Rectal smooth muscle tissue (tissue), 1 donor: ENCODE results near the gene SLFNL1.

Experiments
- H3K27ac ChIP-seq: one replicate; pipeline ENCODE4 v1.7.0; 2013; ENCODE audit warnings: low read depth, low read length, inconsistent platforms
- H3K27me3 ChIP-seq: one replicate; pipeline ENCODE4 v1.7.0; 2013; ENCODE audit warnings: low read length; ENCODE audit not compliant: control insufficient read depth, insufficient read depth
- H3K36me3 ChIP-seq: one replicate; pipeline ENCODE4 v1.7.0; 2013; ENCODE audit warnings: low read length; ENCODE audit not compliant: control insufficient read depth, insufficient read depth
- H3K4me1 ChIP-seq: one replicate; pipeline ENCODE4 v1.7.0; 2013; ENCODE audit warnings: low read length; ENCODE audit not compliant: control insufficient read depth, insufficient read depth
- H3K4me3 ChIP-seq: one replicate; pipeline ENCODE4 v1.7.0; 2013; ENCODE audit warnings: low read length
- H3K9ac ChIP-seq: one replicate; pipeline ENCODE4 v1.7.0; 2013; ENCODE audit warnings: low read length

Gene SLFNL1

GRCh38 chr1:41032147-41032546 lies 10.6 kb upstream of the SLFNL1 start:
- Histone ChIP-seq H3K36me3 (peaks cover 40% of the 10 kb centered on the region), H3K27me3 (no peaks in the 10 kb centered on the region), H3K27ac (no peak overlapping the region), H3K4me1 (no peaks in the 10 kb centered on the region), H3K9ac (no peak overlapping the region), H3K4me3 (no peak overlapping the region)

DNA sequence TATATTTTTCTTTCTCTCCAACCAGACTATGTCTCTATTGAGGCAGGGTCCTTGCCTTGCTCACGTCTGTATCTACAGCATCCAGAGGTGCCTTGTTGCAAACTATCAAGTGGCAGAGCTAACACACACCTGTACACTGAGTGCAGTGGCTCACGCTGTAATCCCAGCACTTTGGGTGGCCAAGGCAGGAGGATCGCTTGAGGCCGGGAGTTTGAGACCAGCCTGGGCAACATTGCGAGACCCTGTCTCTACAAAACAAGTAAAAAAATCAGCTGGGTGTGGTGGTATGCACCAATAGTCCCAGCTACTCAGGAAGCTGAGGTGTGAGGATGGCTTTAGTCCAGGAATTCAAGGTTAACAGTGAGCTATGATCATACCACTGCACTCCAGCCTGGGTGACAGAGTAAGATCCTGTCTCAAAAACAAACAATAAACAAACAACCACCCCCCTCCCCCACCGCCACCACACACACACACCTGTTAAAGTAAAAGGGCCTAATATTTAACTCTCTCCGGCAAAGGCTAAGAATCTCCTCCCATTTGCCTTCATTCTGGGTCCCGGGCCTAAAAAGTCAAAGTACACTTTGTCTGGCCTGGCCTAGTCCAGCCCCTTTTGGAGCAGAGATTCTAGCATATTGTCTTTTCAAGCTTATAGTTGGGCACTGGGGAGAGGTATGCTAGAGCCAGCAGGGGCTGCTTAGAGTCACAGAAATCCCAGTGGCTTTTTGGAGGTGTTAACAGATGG lies 9.5 kb upstream of the SLFNL1 start:
- H3K9ac ChIP-seq = no peak overlapping the region

DNA sequence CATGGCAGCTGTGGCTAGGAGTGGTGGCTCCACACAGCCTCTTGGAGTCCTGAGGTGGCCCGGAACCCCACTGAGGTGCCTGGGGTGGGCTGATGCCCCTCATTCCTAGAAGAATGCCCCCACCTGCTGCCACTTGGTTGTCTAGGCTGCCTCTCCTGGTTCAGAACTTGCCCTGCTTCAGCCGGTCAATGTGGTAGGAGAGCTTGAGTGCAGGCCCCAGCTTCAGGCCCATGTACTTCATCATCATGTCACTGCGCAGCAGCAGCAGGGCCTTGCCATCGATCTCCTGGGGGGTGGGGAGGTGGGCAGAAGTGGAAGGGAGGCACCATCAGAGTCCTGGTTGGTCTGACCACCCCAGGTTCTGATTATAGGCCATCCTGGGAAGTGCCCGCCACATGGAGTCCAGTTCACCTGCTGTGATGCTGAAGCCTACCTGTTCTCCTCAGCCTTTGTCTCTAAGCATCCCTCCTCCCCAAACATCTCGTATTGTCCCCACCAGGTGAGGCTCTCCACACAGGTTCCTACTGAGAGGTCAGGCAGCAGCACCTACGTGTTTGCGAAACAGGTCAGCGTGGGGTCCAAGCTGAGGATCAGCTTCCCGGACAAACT lies 6.6 kb upstream of the SLFNL1 start:
- H3K27me3 ChIP-seq = no peaks in the 10 kb centered on the region
- H3K27ac ChIP-seq = no peak overlapping the region
- H3K36me3 ChIP-seq = peaks cover 26% of the 10 kb centered on the region
- H3K9ac ChIP-seq = no peak overlapping the region
- no peak overlapping the region for H3K4me3 ChIP-seq
- H3K4me1 ChIP-seq = no peaks in the 10 kb centered on the region

More for the DNA sequence above, 9.5 kb upstream of the SLFNL1 start:
- Histone ChIP-seq H3K27me3 (no peaks in the 10 kb centered on the region), H3K4me3 (no peak overlapping the region), H3K4me1 (no peaks in the 10 kb centered on the region), H3K36me3 (peaks cover 36% of the 10 kb centered on the region), H3K27ac (no peak overlapping the region)

GRCh38 chr1:41025979-41026819 lies 4.7 kb upstream of the SLFNL1 start:
- Histone ChIP-seq H3K4me1 (no peaks in the 10 kb centered on the region), H3K27ac (no peak overlapping the region), H3K36me3 (peaks cover 18% of the 10 kb centered on the region), H3K9ac (no peak overlapping the region), H3K27me3 (no peaks in the 10 kb centered on the region), H3K4me3 (no peak overlapping the region)

- no peaks in the 10 kb centered on the region for H3K27me3 ChIP-seq
- H3K9ac ChIP-seq = no peak overlapping the region
- H3K36me3 ChIP-seq = peaks cover 15% of the 10 kb centered on the region
- H3K4me1 ChIP-seq = no peaks in the 10 kb centered on the region
- no peak overlapping the region for H3K4me3 ChIP-seq
- no peak overlapping the region for H3K27ac ChIP-seq
Observed at GRCh38 chr1:41024953-41025352, 3.4 kb upstream of the SLFNL1 start.

DNA sequence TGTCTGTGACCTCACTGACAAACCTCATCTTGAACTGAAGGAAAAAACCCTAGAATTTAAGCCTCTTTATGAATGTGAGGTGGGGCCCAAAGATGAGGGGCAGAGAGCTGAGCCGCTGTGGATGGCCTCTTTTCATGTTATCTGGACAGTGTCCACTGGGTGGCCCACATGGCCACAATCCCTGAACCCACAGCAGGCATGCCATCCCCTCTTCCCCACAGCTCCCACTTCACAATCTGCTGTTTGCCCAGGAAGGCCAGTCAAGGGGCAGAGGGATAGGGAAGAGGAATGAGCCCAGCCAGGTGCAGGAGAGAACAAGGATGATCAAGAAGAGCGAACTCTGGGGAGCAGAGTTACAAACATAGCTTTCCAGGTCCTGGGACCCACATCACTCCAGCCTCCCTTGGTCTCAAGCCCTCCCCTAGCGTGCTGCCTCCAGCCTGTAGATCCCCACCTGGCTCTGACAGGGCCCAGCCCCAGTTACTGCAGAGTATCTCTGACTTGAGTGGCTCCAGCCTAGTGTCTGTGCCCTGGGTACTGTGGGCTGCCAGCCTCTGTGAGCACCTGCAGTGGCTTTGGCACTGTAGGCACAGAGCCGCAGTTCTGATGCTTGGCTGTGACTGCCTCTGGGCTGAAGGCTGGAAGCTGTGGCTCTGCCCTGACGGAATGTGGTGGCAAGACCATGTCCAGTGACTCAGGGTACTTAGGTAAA lies 1.9 kb upstream of the SLFNL1 start:
- Histone ChIP-seq H3K27me3 (no peaks in the 10 kb centered on the region), H3K27ac (no peak overlapping the region), H3K4me1 (no peaks in the 10 kb centered on the region), H3K36me3 (peaks cover 12% of the 10 kb centered on the region), H3K9ac (no peak overlapping the region), H3K4me3 (no peak overlapping the region)

DNA sequence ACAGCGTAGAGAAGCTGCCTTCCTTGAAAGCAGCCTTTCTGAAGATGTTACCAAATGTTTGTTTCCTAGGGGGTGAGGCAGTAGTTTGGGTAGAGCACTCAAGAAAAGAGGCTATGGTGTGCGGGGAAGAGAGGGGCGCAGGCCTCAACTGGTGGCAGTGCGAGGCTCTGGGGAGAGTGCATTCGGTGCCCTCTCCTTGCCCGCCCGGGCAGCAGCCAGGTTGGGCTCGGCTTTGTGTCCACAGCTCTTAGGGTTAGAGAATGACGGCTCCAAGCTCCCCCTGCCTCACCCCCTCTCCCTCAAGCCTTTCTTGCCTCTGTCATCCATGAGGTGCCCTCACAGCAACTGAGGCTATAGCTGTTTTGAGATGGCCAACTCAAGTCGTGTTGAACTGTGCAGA lies 899 bp upstream of the SLFNL1 start:
- no peak overlapping the region for H3K9ac ChIP-seq
- H3K27ac ChIP-seq = no peak overlapping the region
- no peaks in the 10 kb centered on the region for H3K27me3 ChIP-seq
- H3K36me3 ChIP-seq = peaks cover 11% of the 10 kb centered on the region
- no peak overlapping the region for H3K4me3 ChIP-seq
- no peaks in the 10 kb centered on the region for H3K4me1 ChIP-seq

DNA sequence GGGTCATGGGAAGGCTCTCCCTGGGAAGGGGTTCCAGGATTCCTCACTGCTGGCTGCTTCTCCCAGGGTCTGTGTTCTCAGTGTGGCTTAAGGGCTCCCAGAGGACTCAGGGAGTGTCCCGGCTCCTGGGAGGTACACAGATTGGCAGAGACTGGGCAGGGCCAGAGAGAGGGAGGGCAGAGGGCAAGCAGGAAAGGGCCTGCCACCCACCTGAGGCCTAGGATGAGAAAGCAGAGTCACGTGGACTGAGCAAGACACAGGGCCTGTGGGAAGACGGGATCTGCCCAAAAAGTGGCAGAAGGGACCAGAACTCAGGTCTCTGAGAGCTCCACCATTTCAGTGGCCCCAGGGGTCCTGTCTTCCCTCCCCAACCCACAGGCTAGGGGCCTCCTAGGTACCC lies 871 bp downstream of the SLFNL1 start:
- H3K27me3 ChIP-seq = no peaks in the 10 kb centered on the region
- H3K36me3 ChIP-seq = peaks cover 7% of the 10 kb centered on the region
- H3K4me3 ChIP-seq = no peak overlapping the region
- H3K27ac ChIP-seq = no peak overlapping the region
- no peak overlapping the region for H3K9ac ChIP-seq
- no peaks in the 10 kb centered on the region for H3K4me1 ChIP-seq

GRCh38 chr1:41020109-41020576 lies 1.4 kb downstream of the SLFNL1 start:
- peaks cover 7% of the 10 kb centered on the region for H3K36me3 ChIP-seq
- H3K9ac ChIP-seq = no peak overlapping the region
- no peaks in the 10 kb centered on the region for H3K27me3 ChIP-seq
- H3K27ac ChIP-seq = no peak overlapping the region
- H3K4me1 ChIP-seq = no peaks in the 10 kb centered on the region
- no peak overlapping the region for H3K4me3 ChIP-seq

DNA sequence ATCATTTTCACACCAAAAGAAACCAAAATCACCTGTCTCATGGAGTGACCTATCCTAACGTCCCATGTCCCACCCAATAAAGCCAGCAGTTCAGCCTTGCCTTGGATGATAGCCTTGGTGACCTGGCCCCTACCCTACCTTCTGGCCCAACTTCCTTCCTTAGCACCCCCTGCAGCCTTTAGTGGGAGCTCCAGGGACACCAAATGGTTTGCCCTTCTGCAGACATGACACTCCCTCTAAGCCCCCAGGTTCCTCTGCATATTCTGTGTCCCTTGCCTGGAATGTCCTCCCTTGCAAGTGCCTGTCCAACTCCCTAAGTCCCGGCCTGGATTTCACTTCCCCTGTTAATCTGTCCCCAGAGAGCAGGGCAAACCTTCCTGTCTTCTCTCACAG lies 2.2 kb downstream of the SLFNL1 start:
- Histone ChIP-seq H3K9ac (no peak overlapping the region), H3K36me3 (peaks cover 7% of the 10 kb centered on the region), H3K27ac (no peak overlapping the region), H3K4me1 (no peaks in the 10 kb centered on the region), H3K27me3 (no peaks in the 10 kb centered on the region), H3K4me3 (no peak overlapping the region)

DNA sequence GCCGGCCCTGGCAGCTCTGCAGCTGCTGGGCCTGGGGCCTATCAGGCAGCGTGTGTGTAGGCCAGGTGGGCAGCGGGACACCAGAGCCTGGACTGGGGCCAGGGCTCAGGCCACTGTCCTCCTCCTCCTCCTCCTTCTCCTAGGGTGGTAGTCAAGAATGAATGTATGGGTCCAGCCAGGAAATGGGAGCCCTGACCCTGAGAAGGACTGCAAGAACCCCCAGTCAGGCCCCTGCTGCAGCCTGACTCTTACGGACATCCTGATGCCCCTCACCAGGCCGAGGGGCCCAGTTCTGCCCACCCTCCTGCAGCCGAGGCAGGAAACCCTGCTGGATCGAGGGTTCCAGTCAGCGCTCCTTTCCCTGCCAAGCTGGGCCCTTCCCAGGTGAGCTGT lies 3.5 kb downstream of the SLFNL1 start:
- H3K9ac ChIP-seq = no peak overlapping the region
- no peaks in the 10 kb centered on the region for H3K27me3 ChIP-seq
- no peak overlapping the region for H3K27ac ChIP-seq
- no peaks in the 10 kb centered on the region for H3K4me1 ChIP-seq
- H3K4me3 ChIP-seq = no peak overlapping the region
- H3K36me3 ChIP-seq = peaks cover 7% of the 10 kb centered on the region
